Right lobe of liver (tissue), 6 donors: ENCODE measurements around the gene DNAJB6. TPM values are rescaled to one million over a fixed set of nuclear protein-coding genes. Genes with fewer than 3 reads are reported as not detected.
A peak's percentile ranks its signal among the peaks of the same experiment; 100 is the strongest.

Experiments used
- ATAC-seq, 4 donors: fragments of 200-7000 bp; cut with Tn5 transposase; one replicate each; pipeline ENCODE4 v1.9.1; 2020; ENCODE audit warnings: mild to moderate bottlenecking in 4 of 4, moderate library complexity in 4 of 4
- DNase-seq, 3 donors: peaks; one replicate each; pipeline ENCODE4 v3.0.0-alpha.2; 2020
- H3K27ac ChIP-seq, 3 donors: fragments of 200-600 bp; one replicate each; pipeline ENCODE4 v1.8.0; 2022
- H3K27me3 ChIP-seq, 2 donors: fragments of 200-600 bp; one replicate each; pipeline ENCODE4 v1.8.0; 2022
- H3K36me3 ChIP-seq, 4 donors: fragments of 200-600 bp; sonication (generic) in 1 of 4; one replicate each; pipeline versions ENCODE4 v1.5.1 to v1.8.0; 2017 to 2022; ENCODE audit warnings: control low read depth in 1 of 4
- H3K4me1 ChIP-seq, 4 donors: fragments of 200-600 bp; sonication (generic) in 1 of 4; one replicate each; pipeline versions ENCODE4 v1.5.1 to v1.8.0; 2017 to 2022; ENCODE audit warnings: control low read depth in 1 of 4
- H3K4me3 ChIP-seq, 3 donors: fragments of 200-600 bp; one replicate each; pipeline ENCODE4 v1.8.0; 2022
- H3K9me3 ChIP-seq, 4 donors: fragments of 200-600 bp; sonication (generic) in 1 of 4; one replicate each; pipeline versions ENCODE4 v1.5.1 to v1.8.0; 2017 to 2022; ENCODE audit warnings: control low read depth in 1 of 4
- POLR2A ChIP-seq: fragments of 450-650 bp; IDR thresholded peaks from one replicate; pipeline ENCODE4 v1.6.1; 2017; ENCODE audit warnings: antibody characterized with exemption, mild to moderate bottlenecking
- WGBS: methylation state at CpG from one replicate; pipeline ENCODE4 v1.1.6; 2018; ENCODE audit warnings: low coverage, low lambda C conversion rate; ENCODE audit not compliant: insufficient coverage; ENCODE audit errors: missing lambda C conversion rate; 5-methylcytosine and 5-hydroxymethylcytosine counted together
- intact Hi-C, 2 donors: fragments of 100-400 bp; cut with DNase I; formaldehyde crosslinking; loops; one replicate each; pipeline versions ENCODE4 v1.11.2 to v1.14.1; 2022
- total RNA-seq, 6 experiments: library from RNA; depleted of rRNA in 2 of 6; stranded (reverse); fragments of >200 nt in 2 of 6; fragmentation: NEBNext Ultra II Directional in 3 of 6; extraction: Animal tissue kit (Norgen Biotek cat#: 25700) in 3 of 6; gene quantifications; one replicate each; pipeline versions ENCODE4 v1.1.0 to v1.2.4, GENCODE V29; 2016 to 2023
- TF ChIP-seq, protein P1 (sequence below), 4 donors: fragments of 200-600 bp in 3 of 4; fragments of 450-650 bp in 1 of 4; IDR thresholded peaks; one replicate each; pipeline versions ENCODE4 v1.5.1 to v1.8.0; 2016 to 2022; ENCODE audit warnings: antibody characterized with exemption in 4 of 4, mild to moderate bottlenecking in 2 of 4
- donor health status: DM: no; HTN: yes; CAD: no.
- donor health status: DM: no; HTN: no; CAD: no.
- donor health status: DM: no; HTN: no; CAD: no.
- donor health status: DM: no; HTN: yes; CAD: no.
- donor health status: DM: no; HTN: yes; CAD: no.

Gene DNAJB6
- total RNA-seq, 6 experiments from 2014 or later = 24.5 to 38.0 (median 35.2) TPM

DNA sequence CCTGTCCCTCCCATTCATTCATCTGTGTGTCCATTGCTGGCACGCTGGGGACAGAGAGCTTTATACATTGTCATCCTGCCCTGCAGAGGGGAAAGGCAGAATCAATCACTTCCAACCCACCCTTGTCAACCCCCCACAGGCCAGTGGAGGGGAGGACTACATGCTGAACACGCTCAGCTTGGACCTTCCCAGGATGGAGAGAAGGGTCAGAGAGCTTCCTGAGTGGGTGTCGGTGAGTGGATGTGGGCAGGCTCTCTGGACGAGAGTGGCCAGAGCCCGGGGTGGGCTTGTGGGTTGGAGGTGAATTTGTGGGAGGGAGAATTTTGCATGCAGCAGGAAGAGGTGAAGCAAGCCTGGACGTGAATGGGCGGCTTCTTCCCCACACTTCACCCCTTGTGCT lies 93.9 kb downstream of the DNAJB6 start:
- Histone ChIP-seq H3K9me3 (no peaks in the 10 kb centered on the region), H3K27ac (no peak overlapping the region), H3K36me3 (no peaks in the 10 kb centered on the region), H3K4me1 (no peaks in the 10 kb centered on the region), H3K4me3 (no peak overlapping the region), H3K27me3 (no peaks in the 10 kb centered on the region)
- peak in 1 of 3 donors; percentile 6 for DNase-seq
- ATAC-seq = no peak
- intact Hi-C loops = loop anchor here (10.0 kb wide), 1 partner anchor 444 kb away; no protein-coding TSS in a partner anchor
- WGBS = 62% methylated on average over 6 of the region's 7 CpGs
- no peak for TF ChIP-seq POLR2A
- TF ChIP-seq, protein P1, sequence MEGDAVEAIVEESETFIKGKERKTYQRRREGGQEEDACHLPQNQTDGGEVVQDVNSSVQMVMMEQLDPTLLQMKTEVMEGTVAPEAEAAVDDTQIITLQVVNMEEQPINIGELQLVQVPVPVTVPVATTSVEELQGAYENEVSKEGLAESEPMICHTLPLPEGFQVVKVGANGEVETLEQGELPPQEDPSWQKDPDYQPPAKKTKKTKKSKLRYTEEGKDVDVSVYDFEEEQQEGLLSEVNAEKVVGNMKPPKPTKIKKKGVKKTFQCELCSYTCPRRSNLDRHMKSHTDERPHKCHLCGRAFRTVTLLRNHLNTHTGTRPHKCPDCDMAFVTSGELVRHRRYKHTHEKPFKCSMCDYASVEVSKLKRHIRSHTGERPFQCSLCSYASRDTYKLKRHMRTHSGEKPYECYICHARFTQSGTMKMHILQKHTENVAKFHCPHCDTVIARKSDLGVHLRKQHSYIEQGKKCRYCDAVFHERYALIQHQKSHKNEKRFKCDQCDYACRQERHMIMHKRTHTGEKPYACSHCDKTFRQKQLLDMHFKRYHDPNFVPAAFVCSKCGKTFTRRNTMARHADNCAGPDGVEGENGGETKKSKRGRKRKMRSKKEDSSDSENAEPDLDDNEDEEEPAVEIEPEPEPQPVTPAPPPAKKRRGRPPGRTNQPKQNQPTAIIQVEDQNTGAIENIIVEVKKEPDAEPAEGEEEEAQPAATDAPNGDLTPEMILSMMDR (IDR thresholded peaks at IDR 0.05) = no peak

DNA sequence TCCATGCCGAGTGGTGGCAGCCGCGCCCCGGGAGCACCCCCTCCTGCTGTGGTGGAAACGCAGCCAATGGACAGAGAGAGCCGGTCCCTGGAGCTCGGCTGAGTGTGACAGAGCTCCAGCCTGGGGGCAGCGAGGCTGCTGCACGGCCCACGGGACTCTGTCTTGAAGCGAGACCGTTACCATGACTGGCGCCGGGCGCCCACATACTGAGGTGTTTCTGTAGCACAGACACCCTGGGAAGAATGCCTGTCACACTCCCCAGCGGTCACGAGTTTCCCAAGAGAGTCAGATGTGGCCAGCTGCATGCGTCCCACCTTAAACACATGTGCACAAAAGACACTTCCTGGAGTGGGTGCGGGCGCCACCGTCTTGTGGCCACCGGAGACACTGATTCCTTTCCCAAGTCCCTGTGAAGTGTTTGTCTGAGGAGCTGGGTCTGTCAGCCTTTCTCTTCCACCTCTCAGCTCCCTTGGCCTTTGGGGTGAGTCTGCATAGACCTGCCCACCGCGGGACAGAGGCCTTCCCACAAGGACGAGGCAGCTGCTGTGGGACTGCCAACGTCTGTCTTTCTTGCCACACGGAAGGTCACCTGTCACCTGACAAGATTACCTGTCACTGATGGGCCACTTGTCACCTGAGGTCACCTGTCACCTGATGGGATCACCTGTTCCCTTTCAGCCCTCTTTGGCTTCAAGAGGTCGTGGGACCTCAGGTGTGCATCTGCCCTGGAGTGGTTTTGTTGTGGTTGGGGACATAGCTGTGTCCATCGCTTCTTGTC lies 94.6 kb downstream of the DNAJB6 start:
- TF ChIP-seq, protein P1 (IDR thresholded peaks at IDR 0.05) = no peak
- Histone ChIP-seq H3K36me3 (no peaks in the 10 kb centered on the region), H3K4me3 (no peak overlapping the region), H3K4me1 (no peaks in the 10 kb centered on the region), H3K9me3 (no peaks in the 10 kb centered on the region), H3K27me3 (no peaks in the 10 kb centered on the region), H3K27ac (no peak overlapping the region)
- ATAC-seq (no peak), DNase-seq (peak in 1 of 3 donors; percentile 17)
- intact Hi-C loops = loop anchor here (10.0 kb wide), 1 partner anchor 443 kb away; no protein-coding TSS in a partner anchor
- no CpG with 5 or more reads among the region's 29 CpGs for WGBS

DNA sequence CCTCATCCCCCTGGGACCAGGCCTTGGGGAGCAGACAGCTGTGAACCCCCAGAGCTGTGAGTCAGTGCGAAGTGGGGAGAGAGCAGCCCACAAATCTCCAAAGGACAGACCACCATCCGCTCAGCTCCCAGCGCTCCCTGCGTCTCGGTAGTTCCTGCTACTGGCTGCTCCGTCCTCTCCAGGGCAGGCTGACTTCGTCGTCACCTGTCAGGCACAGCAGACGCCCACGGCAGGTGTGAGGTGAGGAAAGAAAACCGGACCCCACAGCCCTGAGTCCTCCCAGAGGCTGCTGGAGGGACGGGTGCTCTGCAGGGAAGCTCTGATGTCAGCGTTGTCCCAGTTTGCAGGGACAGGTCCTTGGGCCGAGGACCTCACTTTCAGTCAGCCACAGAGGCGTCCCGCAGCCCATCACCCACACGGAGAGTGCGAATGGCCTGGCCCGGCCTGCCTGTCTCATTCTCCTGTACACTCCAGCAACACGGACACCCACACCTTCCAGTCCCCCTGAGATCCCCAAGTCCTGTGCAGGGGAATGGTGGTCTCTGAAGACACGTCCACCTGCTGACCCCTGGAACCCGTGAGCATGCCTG lies 95.2 kb downstream of the DNAJB6 start:
- DNase-seq (peak in 1 of 3 donors; percentile 18), ATAC-seq (no peak)
- TF ChIP-seq, protein P1 (IDR thresholded peaks at IDR 0.05) = no peak
- no peak for TF ChIP-seq POLR2A
- intact Hi-C loops = loop anchor here (10.0 kb wide), 1 partner anchor 443 kb away; no protein-coding TSS in a partner anchor
- Histone ChIP-seq H3K4me1 (no peaks in the 10 kb centered on the region), H3K9me3 (no peaks in the 10 kb centered on the region), H3K36me3 (no peaks in the 10 kb centered on the region), H3K27me3 (no peaks in the 10 kb centered on the region), H3K4me3 (no peak overlapping the region), H3K27ac (no peak overlapping the region)
- WGBS = 80% methylated on average over 9 of the region's 22 CpGs

DNA sequence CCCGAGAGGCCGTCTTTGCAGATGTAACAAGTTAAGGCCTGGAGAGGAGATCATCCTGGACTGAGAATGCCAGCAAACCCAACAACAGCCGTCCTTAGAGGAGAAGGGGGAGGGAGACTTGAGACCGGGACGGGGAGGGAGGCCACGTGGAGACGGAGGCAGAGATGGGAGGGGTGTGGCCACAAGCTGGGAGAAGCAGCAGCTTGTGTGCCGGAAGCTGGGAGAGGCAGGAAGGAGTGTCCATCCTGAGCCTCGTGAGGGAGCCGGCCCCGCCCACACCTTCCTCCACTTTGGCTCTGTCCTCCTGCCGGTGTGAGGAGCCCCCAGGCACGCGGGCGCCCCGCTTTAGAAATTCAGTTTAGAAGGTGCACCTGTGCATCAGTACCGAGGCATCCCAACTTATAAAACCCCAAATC lies 95.7 kb downstream of the DNAJB6 start:
- Histone ChIP-seq H3K9me3 (no peaks in the 10 kb centered on the region), H3K27me3 (no peaks in the 10 kb centered on the region), H3K4me1 (no peaks in the 10 kb centered on the region), H3K27ac (no peak overlapping the region), H3K36me3 (no peaks in the 10 kb centered on the region), H3K4me3 (no peak overlapping the region)
- peak in 1 of 3 donors; percentile 42 for DNase-seq
- peak; percentile 58 to 80 (median 71) for ATAC-seq
- TF ChIP-seq, protein P1 (IDR thresholded peaks at IDR 0.05) = no peak
- TF ChIP-seq POLR2A = no peak
- intact Hi-C loops = loop anchor here (10.0 kb wide), 1 partner anchor 442 kb away; no protein-coding TSS in a partner anchor
- 14% methylated on average over 7 of the region's 17 CpGs for WGBS
